NCI-H69 (cell line): ENCODE measurements around the gene DOCK3.
"Not testable (repeated sequence)": the region's sequence is repeated elsewhere in the genome, so short reads cannot be mapped to it uniquely, and the experiment has no call there.

Source experiments
- DNase-seq: peaks from one replicate; lab custom pipeline; 2025; lab: John Stamatoyannopoulos, UW

The DOCK3 gene

DNA sequence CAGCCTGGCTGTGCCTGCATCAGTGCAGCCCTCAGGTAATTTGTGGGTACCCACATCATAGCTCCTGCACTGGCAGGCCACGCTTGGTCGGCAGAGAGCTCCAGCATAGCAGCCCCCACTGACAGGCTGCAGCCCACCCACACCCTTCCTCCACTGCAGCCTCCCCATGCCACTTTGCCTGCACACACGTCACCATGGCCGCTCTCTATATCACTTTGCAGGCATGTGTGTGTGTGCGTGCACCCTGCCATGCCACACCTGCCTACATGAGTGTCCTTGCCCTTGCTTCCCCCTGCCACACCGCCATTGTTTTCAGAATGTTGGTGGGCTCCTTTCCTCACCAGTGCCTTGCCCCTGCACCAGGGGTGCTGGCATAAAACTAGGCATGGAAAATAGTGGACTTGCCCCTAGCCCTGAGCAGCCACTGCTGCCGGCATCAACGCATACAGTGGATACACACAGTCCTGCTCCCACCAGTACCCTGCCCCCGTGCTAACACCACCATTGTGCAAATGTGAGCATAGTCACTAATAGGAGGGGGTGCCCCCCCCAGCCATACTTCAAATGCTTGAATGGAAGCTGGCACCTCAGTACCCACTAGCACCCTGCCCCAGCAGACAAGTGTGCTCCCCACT is 431.6 kb downstream of the DOCK3 start:
- no peak for DNase-seq

DNA sequence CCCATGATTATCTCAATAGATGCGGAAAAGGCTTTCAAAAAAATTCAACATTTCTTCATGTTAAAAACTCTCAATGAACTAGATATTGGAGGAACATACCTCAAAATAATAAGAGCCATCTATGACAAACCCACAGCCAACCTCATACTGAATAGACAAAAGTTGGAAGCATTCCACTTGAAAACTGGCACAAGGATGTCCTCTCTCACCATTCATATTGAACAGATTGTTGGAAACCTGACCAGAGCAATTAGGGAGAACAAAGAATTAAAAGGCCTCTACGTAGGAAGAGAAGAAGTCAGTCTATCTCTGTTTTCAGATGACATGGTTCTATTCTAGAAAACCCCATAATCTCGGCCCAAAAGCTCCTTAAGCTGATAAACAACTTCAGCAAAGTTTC is 435.9 kb downstream of the DOCK3 start:
- DNase-seq = no peak

DNA sequence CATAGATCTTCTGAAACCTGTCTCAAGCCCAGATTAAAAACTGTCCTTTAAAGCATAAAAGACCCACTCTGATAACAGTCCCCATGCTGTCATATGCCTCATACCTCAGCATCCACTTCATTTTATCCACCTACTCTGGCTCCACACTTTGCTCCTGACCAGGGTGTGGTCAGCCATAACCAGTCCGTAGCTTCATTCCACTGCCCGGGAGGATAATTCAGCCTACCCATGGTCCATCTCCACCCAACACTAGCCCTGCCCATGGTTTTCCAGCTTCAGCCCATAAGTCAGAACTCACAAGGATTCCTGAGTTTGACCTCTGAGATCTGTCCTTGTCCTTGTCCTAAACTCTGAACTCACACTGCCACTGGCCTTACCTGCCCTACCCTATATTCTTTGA is 448.2 kb downstream of the DOCK3 start:
- DNase-seq = no peak

DNA sequence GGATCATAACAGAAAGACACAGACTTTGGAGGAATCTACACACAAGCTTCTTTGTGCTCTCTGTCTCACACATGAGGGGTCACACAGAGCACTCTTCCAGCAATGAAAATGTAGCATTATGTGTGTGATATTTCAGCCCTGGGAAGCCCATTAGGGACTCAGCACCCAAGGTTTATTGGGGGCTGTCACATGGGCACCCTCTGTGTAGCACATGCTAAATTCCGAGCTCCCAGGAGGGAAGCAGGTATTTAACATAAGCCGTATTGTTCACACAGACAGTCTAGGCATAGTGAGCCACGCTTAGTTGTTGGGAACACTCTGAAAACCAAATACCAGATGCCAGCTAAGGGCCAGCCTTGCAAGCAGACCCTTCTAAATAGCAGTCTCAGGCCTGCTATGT is 448.8 kb downstream of the DOCK3 start:
- DNase-seq = no peak

DNA sequence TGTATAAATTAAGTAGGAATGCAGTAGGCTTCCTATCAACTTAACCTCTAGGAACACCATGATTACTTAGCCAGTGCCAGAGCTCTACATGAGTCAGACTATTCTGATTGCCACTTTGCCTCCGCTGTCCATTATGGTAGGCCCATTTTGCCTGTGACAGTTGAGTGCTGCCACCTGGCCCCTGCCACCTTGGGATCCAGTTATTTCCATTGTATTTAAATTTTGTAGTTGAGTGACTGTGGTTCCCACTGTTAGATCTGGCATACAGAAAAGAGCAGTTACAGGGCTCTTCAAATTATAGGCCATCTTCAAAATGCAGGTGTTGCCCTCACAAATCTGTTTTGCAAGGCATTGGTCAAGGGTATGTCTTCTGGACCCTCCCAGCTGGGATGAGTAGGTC is 456.9 kb downstream of the DOCK3 start:
- not testable (repeated sequence) for DNase-seq

- no peak for DNase-seq
Measured at GRCh38 chr3:51137715-51138114, 463.0 kb downstream of the DOCK3 start.

GRCh38 chr3:51139616-51140015 is 464.9 kb downstream of the DOCK3 start:
- no peak for DNase-seq

DNA sequence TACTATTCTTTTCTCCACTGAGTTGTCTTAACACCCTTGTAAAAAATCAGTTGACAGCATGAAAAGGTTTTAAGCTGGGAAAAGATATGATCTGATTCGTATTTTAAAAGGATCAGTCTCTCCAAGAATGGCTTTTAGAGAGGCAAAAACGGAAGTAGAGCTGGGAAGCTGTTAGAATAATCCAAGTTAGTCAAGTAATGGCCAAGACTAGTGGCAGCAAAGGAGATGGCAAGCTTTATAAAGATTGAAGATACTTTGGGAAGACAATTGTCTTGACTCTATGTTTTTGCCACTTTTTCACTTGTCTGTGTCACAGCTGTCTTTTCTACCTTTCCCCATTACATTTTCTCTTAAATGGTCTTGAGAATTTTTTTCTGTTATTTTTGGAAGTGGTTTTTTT is 466.8 kb downstream of the DOCK3 start:
- no peak for DNase-seq

- no peak for DNase-seq
Measured at GRCh38 chr3:51145811-51146585, 471.3 kb downstream of the DOCK3 start.

DNA sequence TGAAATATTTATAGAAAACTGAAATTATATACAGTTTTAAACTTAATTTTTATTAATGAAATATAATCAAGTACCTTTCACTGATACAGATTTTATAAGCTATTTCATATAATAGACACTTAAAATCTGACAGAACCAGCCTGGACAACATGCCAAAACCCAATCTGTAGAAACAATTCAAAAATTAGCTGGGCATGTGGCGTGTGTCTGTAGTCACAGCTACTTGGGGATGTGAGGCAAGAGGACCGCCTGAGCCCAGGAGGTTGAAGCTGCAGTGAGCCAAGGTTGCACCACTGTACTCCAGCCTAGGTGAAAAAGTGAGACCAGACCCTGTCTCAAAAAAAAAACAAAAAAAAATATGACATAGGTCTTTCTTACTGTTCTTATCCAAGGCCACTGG is 472.1 kb downstream of the DOCK3 start:
- DNase-seq = no peak

- no peak for DNase-seq
Measured at GRCh38 chr3:51156147-51156546, 481.4 kb downstream of the DOCK3 start.

- DNase-seq = no peak
Measured at GRCh38 chr3:51163051-51163450, 488.3 kb downstream of the DOCK3 start.

DNA sequence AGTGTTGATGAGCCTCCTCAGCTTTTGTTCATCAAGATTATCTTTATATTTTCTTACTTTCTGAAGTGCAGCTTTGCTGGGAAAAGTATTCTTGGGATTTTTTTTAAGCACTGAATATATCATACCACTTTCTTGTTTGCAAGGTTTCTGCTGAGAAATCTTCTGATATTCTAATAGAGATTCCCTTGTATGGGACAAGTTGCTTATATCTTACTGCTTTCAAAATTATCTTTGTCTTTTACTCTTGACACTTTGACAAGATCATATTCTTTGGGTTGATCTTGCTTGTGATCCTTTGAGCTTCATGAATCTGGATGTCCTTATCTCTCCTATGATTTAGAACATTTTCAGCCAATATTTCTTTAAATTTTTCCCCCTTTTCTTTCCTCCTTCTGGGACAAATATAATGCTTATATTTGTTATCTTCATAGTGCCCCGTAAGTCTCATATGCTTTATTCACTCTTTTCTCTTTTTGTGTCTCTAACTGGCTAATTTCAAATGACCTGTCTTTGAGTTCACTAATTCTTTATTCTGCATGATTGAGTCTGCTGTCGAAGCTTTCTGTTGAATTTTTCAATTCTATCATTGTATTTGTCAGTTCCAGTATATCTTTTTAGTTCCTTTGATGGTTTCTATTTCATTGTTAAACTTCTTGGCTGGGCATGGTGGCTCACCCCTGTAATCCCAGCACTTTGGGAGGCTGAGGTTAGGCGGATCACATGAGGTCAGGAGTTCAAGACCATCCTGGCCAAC is 499.0 kb downstream of the DOCK3 start:
- DNase-seq = no peak

DNA sequence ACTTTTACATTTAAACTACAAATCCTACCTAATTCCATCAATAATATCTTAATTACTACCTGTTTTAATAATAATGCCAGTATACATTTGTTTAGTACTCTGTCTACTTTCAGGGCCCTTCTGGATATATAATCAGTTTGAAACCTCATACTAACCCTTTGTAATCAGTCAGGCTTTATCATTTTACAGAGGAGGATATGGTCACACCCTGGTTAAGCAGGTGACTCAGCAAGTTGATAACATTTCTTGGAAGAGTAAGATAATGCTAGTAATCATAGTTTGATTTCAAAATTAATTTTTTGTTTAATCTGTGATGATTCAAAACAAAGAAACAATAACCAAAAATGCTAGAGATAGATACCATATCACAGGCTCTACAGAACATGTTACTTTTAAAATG is 502.2 kb downstream of the DOCK3 start:
- DNase-seq = no peak

- DNase-seq = not testable (repeated sequence)
Measured at GRCh38 chr3:51186446-51186845, 511.7 kb downstream of the DOCK3 start.

DNA sequence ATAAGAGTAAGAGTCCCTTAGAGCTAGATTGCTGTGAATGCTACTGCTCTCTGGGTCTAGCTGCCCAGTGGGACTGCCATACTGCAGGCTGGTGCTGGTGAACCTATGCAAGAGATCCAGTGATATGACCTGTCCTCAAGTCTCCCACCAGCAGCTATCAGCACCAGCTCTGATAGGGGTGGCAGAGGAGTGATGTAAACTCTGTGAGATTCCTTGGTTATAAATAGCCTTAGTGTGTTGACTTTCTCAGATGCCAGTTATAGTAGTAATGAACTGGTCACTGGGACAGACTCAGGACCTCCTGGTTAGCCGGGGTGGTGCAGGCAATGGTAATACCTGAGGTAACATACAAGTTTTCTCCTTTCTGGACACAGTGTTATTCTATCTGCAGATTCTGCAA is 515.5 kb downstream of the DOCK3 start:
- no peak for DNase-seq

DNA sequence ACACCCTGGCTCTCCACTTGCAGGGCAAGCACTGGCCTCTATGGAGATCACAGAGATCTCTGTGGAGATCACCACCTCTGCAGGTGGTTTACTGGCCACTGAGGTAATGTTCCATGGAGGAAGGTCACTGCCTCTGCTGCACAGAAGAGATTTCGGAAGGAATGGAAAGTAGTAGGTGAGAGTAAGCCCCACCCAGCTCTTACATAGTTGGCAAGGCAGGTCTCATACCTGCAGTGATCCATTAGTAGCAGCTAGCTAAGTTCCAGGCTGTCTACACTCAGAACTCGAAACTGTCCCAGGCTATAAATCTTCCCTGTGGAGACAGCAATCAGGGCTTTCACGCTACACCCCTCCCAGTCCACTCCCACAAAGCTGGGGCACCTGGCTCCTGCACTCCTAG is 516.1 kb downstream of the DOCK3 start:
- DNase-seq = no peak

GRCh38 chr3:51191768-51192167 is 517.0 kb downstream of the DOCK3 start:
- no peak for DNase-seq

DNA sequence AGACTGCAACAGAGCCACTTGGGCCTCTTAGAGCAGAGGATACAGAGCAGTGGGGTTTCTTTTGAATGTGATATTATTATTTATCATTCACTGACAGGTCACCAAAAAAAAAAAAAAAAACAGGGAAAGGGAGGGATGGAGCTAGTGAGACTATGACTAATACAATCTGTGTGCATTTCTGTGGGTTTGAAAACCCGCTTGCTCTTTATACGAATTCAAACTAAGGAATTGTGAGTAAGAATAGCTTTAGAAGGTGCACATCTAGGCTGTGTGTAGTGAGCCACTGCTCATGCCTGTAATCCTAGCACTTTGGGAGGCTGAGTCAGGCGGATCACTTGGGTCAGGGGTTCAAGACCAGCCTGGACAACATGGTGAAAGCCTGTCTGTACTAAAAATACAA is 523.8 kb downstream of the DOCK3 start:
- no peak for DNase-seq

GRCh38 chr3:51199296-51199695 is 524.6 kb downstream of the DOCK3 start:
- DNase-seq = not testable (repeated sequence)

- DNase-seq = no peak
Measured at GRCh38 chr3:51216291-51216690, 541.6 kb downstream of the DOCK3 start.

- DNase-seq = no peak
Measured at GRCh38 chr3:51221959-51222358, 547.2 kb downstream of the DOCK3 start.

GRCh38 chr3:51224283-51224682 is 549.6 kb downstream of the DOCK3 start:
- DNase-seq = no peak
